Endothelial cell of umbilical vein (primary cell): ENCODE measurements around the gene CPNE1. TPM values are rescaled to one million over a fixed set of nuclear protein-coding genes. Genes with fewer than 3 reads are reported as not detected.

ENCODE experiments used
- BruUV-seq: library from RNA; stranded (reverse); fragments of 400-500 nt; replicated peaks from 2 replicates; lab custom pipeline; 2021; lab: Mats Ljungman, UMichigan
- CTCF ChIA-PET: fragments of 300-600, 350-600 bp; sonication (Branson Sonifier 250); formaldehyde crosslinking; loops from one replicate; lab custom pipeline; 2021; ENCODE audit warnings: antibody characterized with exemption, inconsistent platforms; lab: Charles Lee
- POLR2A ChIA-PET: fragments of 300-600, 350-600 bp; sonication (Branson Sonifier 250); formaldehyde crosslinking; loops from one replicate; lab custom pipeline; 2021; ENCODE audit warnings: antibody characterized with exemption, inconsistent platforms; lab: Charles Lee
- DNase-seq: peaks from one replicate; pipeline ENCODE4 v3.0.0-alpha.2; 2011; ENCODE audit warnings: low read depth, low spot score
- FAIRE-seq: peaks from 2 replicates; lab custom pipeline; 2011; peaks lifted over from hg19 to GRCh38; lab: Jason Lieb, UNC
- H2AFZ ChIP-seq: 2 replicates; pipeline ENCODE4 v1.6.0; 2012; ENCODE audit warnings: low read depth, low read length, control low read depth, inconsistent platforms
- H3K27ac ChIP-seq: 2 replicates; pipeline ENCODE4 v1.5.1; 2011; ENCODE audit warnings: low read depth, mild to moderate bottlenecking, control low read depth, low read length, moderate library complexity; ENCODE audit not compliant: insufficient read depth
- H3K27me3 ChIP-seq, 2 experiments: 2 replicates each; pipeline versions ENCODE4 v1.6.0 to v1.6.1; 2011; ENCODE audit warnings: low read length in 2 of 2, mixed read lengths in 1 of 2; ENCODE audit not compliant: control insufficient read depth in 2 of 2, insufficient read depth in 2 of 2
- H3K36me3 ChIP-seq, 2 experiments: 2 replicates in 1 of 2; 3 replicates in 1 of 2; pipeline ENCODE4 v1.5.1; 2011; ENCODE audit warnings: low read length in 2 of 2, mild to moderate bottlenecking in 1 of 2, moderate library complexity in 1 of 2; ENCODE audit not compliant: control insufficient read depth in 2 of 2, insufficient read depth in 2 of 2; ENCODE audit errors: extremely low read depth in 1 of 2
- H3K4me1 ChIP-seq: 3 replicates; pipeline ENCODE4 v1.5.1; 2011; ENCODE audit warnings: mild to moderate bottlenecking, low read length; ENCODE audit not compliant: control insufficient read depth, insufficient read depth; ENCODE audit errors: extremely low read depth
- H3K4me2 ChIP-seq: 2 replicates; pipeline ENCODE4 v1.6.1; 2011; ENCODE audit warnings: low read length, control low read depth, mixed read lengths; ENCODE audit not compliant: insufficient read depth
- H3K4me3 ChIP-seq, 3 experiments: fragments of 200-600 bp in 1 of 3; sonication (generic), shearing (Covaris generic) in 1 of 3; replicated peaks in 1 of 3; 2 replicates each; pipeline ENCODE4 v1.5.1; 2011 to 2016; ENCODE audit warnings: control low read depth in 3 of 3, low read length in 3 of 3, mild to moderate bottlenecking in 2 of 3, inconsistent platforms in 1 of 3, low read depth in 1 of 3, moderate library complexity in 1 of 3; ENCODE audit not compliant: insufficient read depth in 1 of 3
- H3K79me2 ChIP-seq: 2 replicates; pipeline ENCODE4 v1.6.0; 2012; ENCODE audit warnings: low read length, inconsistent platforms; ENCODE audit not compliant: control insufficient read depth, insufficient read depth
- H3K9ac ChIP-seq: replicated peaks from 2 replicates; pipeline ENCODE3; 2011; ENCODE audit warnings: low read length, control low read depth; ENCODE audit not compliant: insufficient read depth; ENCODE audit errors: extremely low read depth
- H3K9me1 ChIP-seq: replicated peaks from 3 replicates; pipeline ENCODE4 v1.6.0; 2011; ENCODE audit warnings: mild to moderate bottlenecking, low read length; ENCODE audit not compliant: control insufficient read depth, insufficient read depth; ENCODE audit errors: extremely low read depth
- H3K9me3 ChIP-seq: replicated peaks from 2 replicates; pipeline ENCODE4 v1.5.1; 2012; ENCODE audit warnings: low read length, inconsistent platforms; ENCODE audit not compliant: control insufficient read depth, insufficient read depth
- H4K20me1 ChIP-seq: replicated peaks from 2 replicates; pipeline ENCODE3; 2011; ENCODE audit warnings: mild to moderate bottlenecking, low read length; ENCODE audit not compliant: control insufficient read depth, insufficient read depth; ENCODE audit errors: extremely low read depth
- CTCF ChIP-seq, 2 donors: IDR thresholded peaks; 1 replicate in 1 of 2; 2 replicates in 1 of 2; pipeline ENCODE4 v1.5.1; 2011; ENCODE audit warnings: low read length in 2 of 2, mild to moderate bottlenecking in 2 of 2, moderate library complexity in 2 of 2, control low read depth in 1 of 2, inconsistent platforms in 1 of 2, low read depth in 1 of 2; ENCODE audit not compliant: insufficient read depth in 1 of 2; ENCODE audit errors: extremely low read depth in 1 of 2
- EZH2 ChIP-seq: IDR thresholded peaks from 2 replicates; pipeline ENCODE4 v1.6.1; 2012; ENCODE audit warnings: borderline replicate concordance, low read depth, mild to moderate bottlenecking, moderate library complexity, low read length, inconsistent platforms; ENCODE audit not compliant: severe bottlenecking
- FOS ChIP-seq: IDR thresholded peaks from 2 replicates; pipeline ENCODE4 v1.6.1; 2011; ENCODE audit warnings: mild to moderate bottlenecking, low read length, moderate library complexity, borderline replicate concordance; ENCODE audit not compliant: insufficient read depth
- GATA2 ChIP-seq: IDR thresholded peaks from 2 replicates; pipeline ENCODE4 v1.7.0; 2011; ENCODE audit warnings: low read depth, mild to moderate bottlenecking, moderate library complexity, mixed read lengths, low read length; ENCODE audit not compliant: insufficient read length, insufficient read depth
- JUN ChIP-seq: IDR thresholded peaks from 2 replicates; pipeline ENCODE4 v1.6.1; 2011; ENCODE audit warnings: borderline replicate concordance, low read depth; ENCODE audit not compliant: insufficient read length, insufficient read depth
- MAX ChIP-seq: IDR thresholded peaks from 2 replicates; pipeline ENCODE4 v1.6.1; 2011; ENCODE audit not compliant: insufficient read depth, insufficient read length
- MYC ChIP-seq: IDR thresholded peaks from one replicate; pipeline ENCODE4 v1.6.1; 2011; ENCODE audit warnings: mild to moderate bottlenecking, low read depth, low read length
- POLR2A ChIP-seq: IDR thresholded peaks from 2 replicates; pipeline ENCODE4 v1.6.1; 2012; ENCODE audit warnings: low read depth, mild to moderate bottlenecking, control low read depth, low read length
- POLR2AphosphoS5 ChIP-seq: IDR thresholded peaks from 2 replicates; pipeline ENCODE4 v1.6.1; 2012; ENCODE audit warnings: low read depth, mild to moderate bottlenecking, control low read depth, low read length, moderate library complexity; ENCODE audit not compliant: insufficient read depth
- dilution Hi-C: fragments of 300-500 bp; cut with MboI; formaldehyde crosslinking; loops from one replicate; pipeline ENCODE4 v1.15.0; 2019; ENCODE audit warnings: low sequenced_read_pairs; ENCODE audit not compliant: extremely low pct_ligation_motif_present
- intact Hi-C: fragments of 100-400 bp; cut with micrococcal nuclease; formaldehyde crosslinking; loops from one replicate; pipeline ENCODE4 v1.10.0; 2022
- polyA plus RNA-seq, 4 experiments: library from polyadenylated mRNA; depleted of rRNA in 3 of 4; stranded (reverse) in 3 of 4; unstranded in 1 of 4; fragments of >200 nt; gene quantifications; 2 replicates each; pipeline versions ENCODE4 v1.2.1 to v1.2.3, GENCODE V29; 2011 to 2012; ENCODE audit warnings: missing spikeins in 1 of 4
- total RNA-seq: library from RNA; stranded (reverse); gene quantifications from 2 replicates; pipeline ENCODE4 v1.2.3, GENCODE V29; 2021

Gene CPNE1
- total and polyA plus RNA-seq, 2 donors (not counting 3 experiments of a cell fraction or from before 2014, with no cell fraction given), result 244 to 316 TPM

- no peak for TF ChIP-seq POLR2AphosphoS5
- no peak for TF ChIP-seq MYC
- no peak for TF ChIP-seq JUN
- no peak for TF ChIP-seq CTCF (IDR thresholded peaks at IDR 0.05; ENCODE audit: extremely low read depth in 1 of 2, insufficient read depth in 1 of 2, low read depth in 1 of 2, low read length in 2 of 2)
- TF ChIP-seq EZH2, result no peak
- TF ChIP-seq POLR2A, result no peak
- no peak for TF ChIP-seq GATA2
- no peak for TF ChIP-seq FOS
- no peak for TF ChIP-seq MAX
- Histone ChIP-seq H4K20me1 (no peaks in the 10 kb centered on the region), H3K4me1 (peaks cover 11% of the 10 kb centered on the region), H3K27me3 (no peaks in the 10 kb centered on the region), H3K9me3 (no peaks in the 10 kb centered on the region), H3K36me3 (peaks cover 0 to 6% of the 10 kb centered on the region in 2 experiments), H3K27ac (no peak overlapping the region), H2AFZ (no peak overlapping the region), H3K9ac (no peak overlapping the region), H3K9me1 (no peaks in the 10 kb centered on the region), H3K4me2 (no peak overlapping the region), H3K79me2 (peaks cover 8% of the 10 kb centered on the region), H3K4me3 (no peak overlapping the region)
- ChIA-PET POLR2A (no interaction called here), CTCF (no interaction called here)
- FAIRE-seq, result no peak
- dilution Hi-C loops, result no loop called here
- no TSS peak for BruUV-seq
- intact Hi-C loops, result loop anchor here (5.0 to 10.0 kb wide), 2 partner anchors 93 to 180 kb away; no protein-coding TSS in a partner anchor
- DNase-seq, result no peak
These were observed 30.6 kb upstream of the CPNE1 start for GRCh38 chr20:35695245-35695749.
